ENCODE data around the gene NFXL1.
"Not testable (repeated sequence)": the region's sequence is repeated elsewhere in the genome, so short reads cannot be mapped to it uniquely, and the experiment has no call there.

Gene NFXL1

DNA sequence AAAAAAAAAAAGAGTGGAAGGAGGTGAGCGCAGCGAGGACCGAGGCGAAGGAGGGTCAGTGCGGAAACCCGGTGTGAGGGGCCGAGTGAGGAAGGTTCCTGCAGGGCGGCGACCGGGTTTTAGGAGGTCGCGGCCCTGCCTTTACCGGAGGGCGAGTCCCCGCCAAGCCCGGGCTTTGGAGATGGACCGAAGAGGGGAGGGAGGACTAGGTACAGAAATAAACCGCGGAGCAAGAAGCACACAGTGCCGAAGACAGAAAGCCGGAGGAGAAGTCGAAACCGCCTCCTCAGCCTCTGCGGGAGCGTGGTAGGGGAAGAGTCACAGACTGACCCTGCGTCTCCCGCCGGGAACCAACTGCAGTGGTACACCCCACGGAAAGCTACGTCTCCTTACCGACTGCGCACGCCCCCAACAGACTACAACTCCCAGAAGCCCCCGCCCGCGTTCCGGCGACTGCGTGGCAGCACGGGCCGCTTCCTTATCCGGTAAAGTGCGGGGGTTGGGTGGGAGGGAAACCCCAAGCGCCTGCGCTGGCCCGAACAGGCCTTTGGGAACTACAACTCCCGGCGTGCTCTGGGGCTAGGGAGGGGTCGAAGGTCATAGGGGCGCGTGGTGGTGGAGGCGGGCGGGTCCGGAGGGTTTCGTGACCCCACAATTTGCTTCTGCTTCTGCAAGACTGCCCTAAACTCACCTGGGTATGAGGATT, at the start of gene NFXL1:
TSS of gene NFXL1 (minus strand) at position 364 of the 706 bp plus-strand sequence. CDS start 380 bp downstream, outside the sequence.
- in situ Hi-C loops (cut with HindIII; ENCODE audit: low sequenced_read_pairs): no loop called here

DNA sequence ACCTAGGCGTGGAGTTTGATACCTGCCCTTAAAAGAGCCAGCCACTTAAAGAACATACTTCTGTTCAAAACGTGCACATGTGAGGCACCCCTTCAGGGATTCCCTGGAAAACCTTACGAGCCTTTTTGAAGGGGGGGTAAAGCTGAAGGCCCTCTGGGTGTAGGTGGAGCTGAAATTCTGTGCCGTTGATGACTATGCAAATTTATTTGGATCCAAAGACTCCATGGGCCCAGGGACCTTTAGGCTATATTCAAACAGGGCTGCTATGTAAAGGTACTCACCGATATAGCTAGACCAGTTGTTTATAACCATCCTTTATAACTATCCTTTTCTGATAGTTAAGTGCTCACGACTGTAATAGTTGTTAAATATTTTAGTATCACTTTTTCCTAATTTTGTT, 40.3 kb upstream of the NFXL1 start:
- in situ Hi-C loops (cut with HindIII; ENCODE audit: low sequenced_read_pairs): no loop called here

DNA sequence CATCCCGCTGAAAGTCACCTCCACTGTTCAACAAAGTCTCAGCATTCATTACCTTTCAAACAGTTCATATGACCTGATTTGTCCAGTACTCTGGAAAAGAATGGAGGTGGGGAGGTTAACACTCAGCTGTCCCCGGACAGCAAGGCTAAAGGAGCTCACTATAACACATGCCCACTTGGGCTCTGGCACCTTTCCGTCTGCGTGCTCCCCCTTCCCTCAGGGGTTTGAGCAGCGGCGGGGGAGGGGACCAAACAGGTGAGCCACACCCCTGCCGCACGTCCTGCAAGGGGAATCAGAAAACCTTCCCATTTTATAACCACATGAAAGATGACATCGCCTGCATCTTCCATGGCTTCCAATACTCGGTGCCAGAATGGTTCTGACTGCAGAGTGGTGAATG, 39.9 kb upstream of the NFXL1 start:
- in situ Hi-C loops (cut with HindIII; ENCODE audit: low sequenced_read_pairs): no loop called here

GRCh38 chr4:47945930-47946726, 31.7 kb upstream of the NFXL1 start:
- in situ Hi-C loops (cut with HindIII; ENCODE audit: low sequenced_read_pairs): no loop called here

DNA sequence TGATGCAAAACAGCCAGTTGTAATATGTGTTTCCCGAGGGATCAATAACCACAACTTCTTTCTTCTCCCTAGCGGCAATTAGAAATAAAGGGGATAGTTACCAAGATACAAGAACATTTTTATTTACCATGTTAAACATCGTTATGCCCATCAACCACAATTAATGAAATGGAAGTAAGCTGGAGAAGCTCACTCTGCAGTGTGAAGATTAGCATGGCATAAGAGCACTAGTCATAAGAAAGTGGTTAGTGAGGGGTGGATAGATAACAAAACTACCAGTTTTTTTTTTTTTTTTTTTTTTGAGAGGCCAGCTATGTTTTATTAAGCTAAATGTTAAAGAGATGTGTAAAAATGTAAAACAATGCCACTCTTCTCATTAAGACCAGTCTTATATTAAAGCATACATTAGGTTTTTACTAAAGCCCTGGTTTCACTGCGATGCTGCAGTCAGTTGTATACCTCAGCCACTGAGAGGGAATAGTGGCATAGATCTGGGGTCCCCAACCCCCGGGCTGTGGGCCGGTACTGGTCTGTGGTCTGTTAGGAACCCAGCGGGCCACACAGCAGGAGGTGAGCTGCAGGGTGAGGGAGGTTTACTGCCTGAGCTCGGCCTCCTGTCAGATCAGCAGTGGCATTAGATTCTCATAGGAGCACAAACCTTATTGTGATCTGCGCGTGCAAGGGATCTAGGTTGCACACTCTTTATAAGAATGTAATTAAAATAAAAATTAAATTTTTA, 27.9 kb upstream of the NFXL1 start:
- in situ Hi-C loops (cut with HindIII; ENCODE audit: low sequenced_read_pairs): no loop called here

- in situ Hi-C loops (cut with HindIII; ENCODE audit: low sequenced_read_pairs): no loop called here
Observed at GRCh38 chr4:47939456-47939855, 25.1 kb upstream of the NFXL1 start.

DNA sequence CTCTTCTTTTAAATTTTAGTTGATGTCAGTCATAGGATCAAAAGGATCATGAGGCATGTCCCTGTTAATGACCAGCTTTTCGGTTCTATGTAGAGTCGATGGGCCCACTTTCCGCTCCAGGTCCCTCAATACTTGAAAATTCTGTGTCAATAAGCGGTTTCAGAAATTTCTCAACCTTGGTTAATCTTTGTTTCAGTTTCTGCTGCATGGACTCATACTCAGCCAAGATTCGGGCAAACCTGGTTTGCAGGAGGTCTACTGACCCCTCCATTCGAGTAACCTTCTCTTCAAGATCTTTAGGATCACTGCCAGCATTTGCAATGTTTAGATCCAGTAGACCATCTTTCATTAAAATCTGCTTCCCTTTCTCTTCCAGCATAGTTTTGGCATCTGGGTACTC, 22.0 kb upstream of the NFXL1 start:
- in situ Hi-C loops (cut with HindIII; ENCODE audit: low sequenced_read_pairs): no loop called here

DNA sequence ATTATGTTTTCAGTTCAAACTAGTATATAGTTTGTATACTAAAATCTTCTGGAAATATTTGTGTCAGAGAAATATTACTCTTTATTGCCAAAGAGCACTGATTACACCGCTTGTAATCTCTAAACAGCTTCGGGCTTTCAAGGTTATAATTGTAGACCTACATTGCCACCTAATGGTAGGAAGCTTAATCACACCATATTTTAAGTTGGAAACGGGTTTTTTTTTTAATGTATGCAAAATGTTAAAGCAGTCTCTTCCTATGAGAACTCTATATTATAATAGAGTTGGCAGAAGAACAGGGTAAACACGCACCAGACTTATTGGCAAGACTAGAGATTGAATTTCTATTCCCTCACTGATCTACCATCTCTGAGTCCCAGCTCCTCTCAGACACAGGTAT, 19.5 kb upstream of the NFXL1 start:
- in situ Hi-C loops (cut with HindIII; ENCODE audit: low sequenced_read_pairs): no loop called here

GRCh38 chr4:47930971-47931804, 16.8 kb upstream of the NFXL1 start:
- in situ Hi-C loops (cut with HindIII; ENCODE audit: low sequenced_read_pairs): no loop called here

DNA sequence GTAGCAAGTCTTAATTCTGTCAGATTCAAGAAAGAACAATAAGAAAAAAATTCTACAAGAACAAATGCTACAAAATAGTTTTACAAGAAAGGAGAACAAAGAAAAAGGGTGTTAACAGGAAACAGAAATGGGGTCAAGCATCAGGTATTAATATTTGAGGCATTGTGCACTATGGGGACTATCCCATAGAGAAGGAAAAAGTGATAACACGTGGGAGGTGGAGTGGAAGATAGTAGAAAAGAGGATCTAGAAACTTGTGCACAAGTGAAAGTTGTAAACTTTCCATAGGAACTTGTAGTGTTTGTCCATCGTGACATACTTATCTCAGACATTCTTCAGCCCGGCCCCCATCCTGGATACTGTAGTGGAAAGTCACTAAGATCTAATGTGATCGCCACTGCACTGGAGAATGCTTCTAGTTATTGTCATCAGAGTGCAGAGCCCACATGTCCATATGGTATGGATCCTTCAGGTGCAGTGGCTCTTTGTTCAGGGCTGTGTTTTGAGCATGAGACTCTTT, 15.4 kb upstream of the NFXL1 start:
- in situ Hi-C loops (cut with HindIII; ENCODE audit: low sequenced_read_pairs): no loop called here

GRCh38 chr4:47926667-47927258, 12.4 kb upstream of the NFXL1 start:
- in situ Hi-C loops (cut with HindIII; ENCODE audit: low sequenced_read_pairs): no loop called here

GRCh38 chr4:47923261-47923608, 8.9 kb upstream of the NFXL1 start:
- in situ Hi-C loops (cut with HindIII; ENCODE audit: low sequenced_read_pairs): not testable (repeated sequence)

DNA sequence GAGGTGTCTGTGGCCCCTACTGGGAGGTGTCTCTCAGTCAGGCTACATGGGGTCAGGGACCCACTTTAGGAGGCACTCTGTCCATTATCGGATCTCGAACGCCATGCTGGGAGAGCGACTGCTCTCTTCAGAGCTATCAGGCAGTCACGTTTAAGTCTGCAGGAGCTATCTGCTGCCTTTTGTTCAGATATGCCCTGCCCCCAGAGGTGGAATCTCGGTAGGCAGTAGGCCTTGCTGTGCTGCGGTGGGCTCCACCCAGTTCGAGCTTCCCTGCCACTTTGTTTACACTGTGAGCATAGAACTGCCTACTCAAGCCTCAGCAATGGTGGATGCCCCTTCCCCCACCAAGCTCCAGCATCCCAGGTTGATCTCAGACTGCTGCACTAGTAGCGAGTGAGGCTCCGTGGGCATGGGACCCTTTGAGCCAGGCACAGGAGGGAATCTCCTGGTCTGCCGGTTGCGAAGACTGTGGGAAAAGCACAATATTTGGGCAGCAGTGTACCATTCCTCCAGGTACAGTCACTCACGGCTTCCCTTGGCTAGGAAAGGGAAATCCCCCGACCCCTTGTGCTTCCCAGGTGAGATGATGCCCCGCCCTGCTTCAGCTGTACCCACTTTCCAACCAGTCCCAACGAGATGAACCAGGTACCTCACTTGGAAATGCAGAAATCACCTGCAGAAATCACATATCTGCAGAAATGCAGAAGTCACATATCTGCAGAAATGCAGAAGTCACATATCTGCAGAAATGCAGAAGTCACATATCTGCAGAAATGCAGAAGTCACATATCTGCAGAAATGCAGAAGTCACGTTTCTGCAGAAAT, 8.3 kb upstream of the NFXL1 start:
- in situ Hi-C loops (cut with HindIII; ENCODE audit: low sequenced_read_pairs): not testable (repeated sequence)

GRCh38 chr4:47917163-47917562, 2.8 kb upstream of the NFXL1 start:
- in situ Hi-C loops (cut with HindIII; ENCODE audit: low sequenced_read_pairs): not testable (repeated sequence)

DNA sequence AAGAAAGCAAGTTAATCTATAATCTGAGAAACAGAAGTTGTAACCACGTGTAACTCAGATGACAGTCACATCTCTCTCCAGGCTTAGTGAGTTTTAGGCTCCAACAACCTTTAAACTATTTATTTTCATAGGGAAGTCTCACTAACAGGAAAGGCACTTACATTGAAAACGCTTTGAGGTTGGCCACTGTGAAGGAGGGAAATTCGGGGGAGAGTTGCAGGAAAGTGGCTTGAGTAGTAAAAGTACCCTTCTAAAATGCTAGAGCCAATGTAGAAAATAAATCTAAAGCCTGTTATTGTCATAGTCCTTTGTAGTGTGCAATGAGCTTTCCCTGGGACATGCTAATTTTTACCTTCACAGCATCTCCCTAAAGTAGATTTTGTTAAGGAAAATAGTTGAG, 995 bp upstream of the NFXL1 start:
- in situ Hi-C loops (cut with HindIII; ENCODE audit: low sequenced_read_pairs): no loop called here

GRCh38 chr4:47914926-47915237, 499 bp upstream of the NFXL1 start:
- in situ Hi-C loops (cut with HindIII; ENCODE audit: low sequenced_read_pairs): no loop called here

- in situ Hi-C loops (cut with HindIII; ENCODE audit: low sequenced_read_pairs): no loop called here
Observed at GRCh38 chr4:47913861-47914219, 543 bp downstream of the NFXL1 start.

GRCh38 chr4:47913330-47913729, 1.1 kb downstream of the NFXL1 start:
- in situ Hi-C loops (cut with HindIII; ENCODE audit: low sequenced_read_pairs): no loop called here

- in situ Hi-C loops (cut with HindIII; ENCODE audit: low sequenced_read_pairs): no loop called here
Observed at GRCh38 chr4:47907089-47907646, 7.2 kb downstream of the NFXL1 start.
